ENCODE results near the gene SLIT3. TPM values are rescaled to one million over a fixed set of nuclear protein-coding genes. Genes with fewer than 3 reads are reported as not detected.
A peak's percentile ranks its signal among the peaks of the same experiment; 100 is the strongest.
"Not testable (repeated sequence)": the region's sequence is repeated elsewhere in the genome, so short reads cannot be mapped to it uniquely, and the experiment has no call there.

SLIT3 gene
- total RNA-seq, 4 donors from 2014 or later, result 28.4 to 77.2 (median 63.8) TPM

GRCh38 chr5:169147534-169147933 lies 153.4 kb downstream of the SLIT3 start:
- TF ChIP-seq, protein P1, sequence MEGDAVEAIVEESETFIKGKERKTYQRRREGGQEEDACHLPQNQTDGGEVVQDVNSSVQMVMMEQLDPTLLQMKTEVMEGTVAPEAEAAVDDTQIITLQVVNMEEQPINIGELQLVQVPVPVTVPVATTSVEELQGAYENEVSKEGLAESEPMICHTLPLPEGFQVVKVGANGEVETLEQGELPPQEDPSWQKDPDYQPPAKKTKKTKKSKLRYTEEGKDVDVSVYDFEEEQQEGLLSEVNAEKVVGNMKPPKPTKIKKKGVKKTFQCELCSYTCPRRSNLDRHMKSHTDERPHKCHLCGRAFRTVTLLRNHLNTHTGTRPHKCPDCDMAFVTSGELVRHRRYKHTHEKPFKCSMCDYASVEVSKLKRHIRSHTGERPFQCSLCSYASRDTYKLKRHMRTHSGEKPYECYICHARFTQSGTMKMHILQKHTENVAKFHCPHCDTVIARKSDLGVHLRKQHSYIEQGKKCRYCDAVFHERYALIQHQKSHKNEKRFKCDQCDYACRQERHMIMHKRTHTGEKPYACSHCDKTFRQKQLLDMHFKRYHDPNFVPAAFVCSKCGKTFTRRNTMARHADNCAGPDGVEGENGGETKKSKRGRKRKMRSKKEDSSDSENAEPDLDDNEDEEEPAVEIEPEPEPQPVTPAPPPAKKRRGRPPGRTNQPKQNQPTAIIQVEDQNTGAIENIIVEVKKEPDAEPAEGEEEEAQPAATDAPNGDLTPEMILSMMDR (IDR thresholded peaks at IDR 0.05), result no peak
- no peak for TF ChIP-seq POLR2A (IDR thresholded peaks at IDR 0.05)
- intact Hi-C loops (cut with DNase I), result no loop called here
- WGBS, 2 donors, result 82 to 88% methylated on average over 4 of the region's 4 CpGs
- H3K4me1 ChIP-seq, result peaks cover 5 to 7% of the 10 kb centered on the region in 2 donors
- H3K9me3 ChIP-seq, result no peaks in the 10 kb centered on the region
- H3K4me3 ChIP-seq (replicated peaks in 1 of 3), result no peak overlapping the region
- no peak overlapping the region for H3K27ac ChIP-seq
- DNase-seq, result no peak
- H3K27me3 ChIP-seq, result no peaks in the 10 kb centered on the region
- H3K36me3 ChIP-seq, result no peaks in the 10 kb centered on the region

GRCh38 chr5:169146158-169146557 lies 154.8 kb downstream of the SLIT3 start:
- H3K27me3 ChIP-seq, result no peaks in the 10 kb centered on the region
- no peak for DNase-seq
- TF ChIP-seq, protein P1 (IDR thresholded peaks at IDR 0.05), result no peak
- TF ChIP-seq POLR2A (IDR thresholded peaks at IDR 0.05), result no peak
- no peaks in the 10 kb centered on the region for H3K36me3 ChIP-seq
- intact Hi-C loops (cut with DNase I), result no loop called here
- peaks cover 15 to 18% of the 10 kb centered on the region in 2 donors for H3K4me1 ChIP-seq
- 86 to 90% methylated on average over 8 of the region's 8 CpGs for WGBS, 2 donors
- H3K4me3 ChIP-seq (replicated peaks in 1 of 3), result no peak overlapping the region
- H3K27ac ChIP-seq, result no peak overlapping the region
- H3K9me3 ChIP-seq, result no peaks in the 10 kb centered on the region

GRCh38 chr5:169142264-169142970 lies 158.5 kb downstream of the SLIT3 start:
- peak; percentile 92 to 96 for DNase-seq
- peak overlapping the region; percentile 42 to 74 (median 69) for H3K27ac ChIP-seq
- H3K4me1 ChIP-seq, result peaks cover 22 to 27% of the 10 kb centered on the region in 2 donors
- intact Hi-C loops (cut with DNase I), result no loop called here
- no peaks in the 10 kb centered on the region for H3K36me3 ChIP-seq
- TF ChIP-seq, protein P1 (IDR thresholded peaks at IDR 0.05), result no peak
- TF ChIP-seq POLR2A (IDR thresholded peaks at IDR 0.05), result no peak
- 18 to 33% methylated on average over 3 of the region's 3 CpGs for WGBS, 2 donors
- no peaks in the 10 kb centered on the region for H3K9me3 ChIP-seq
- H3K27me3 ChIP-seq, result no peaks in the 10 kb centered on the region
- no peak overlapping the region for H3K4me3 ChIP-seq (replicated peaks in 1 of 3)

- not testable (repeated sequence) for DNase-seq
Observed at GRCh38 chr5:169140215-169140614, 160.7 kb downstream of the SLIT3 start.

GRCh38 chr5:169139480-169140050 lies 161.4 kb downstream of the SLIT3 start:
- peaks cover 22 to 27% of the 10 kb centered on the region in 2 donors for H3K4me1 ChIP-seq
- peak; percentile 59 to 72 for DNase-seq
- no peaks in the 10 kb centered on the region for H3K27me3 ChIP-seq
- 34 to 50% methylated on average over 4 to 6 of the region's 6 CpGs for WGBS, 2 donors
- H3K27ac ChIP-seq, result peak overlapping the region in 2 of 3 donors; percentile 36 to 38
- H3K9me3 ChIP-seq, result no peaks in the 10 kb centered on the region
- H3K4me3 ChIP-seq (replicated peaks in 1 of 3), result no peak overlapping the region
- TF ChIP-seq POLR2A (IDR thresholded peaks at IDR 0.05), result no peak
- TF ChIP-seq, protein P1 (IDR thresholded peaks at IDR 0.05), result no peak
- no peaks in the 10 kb centered on the region for H3K36me3 ChIP-seq
- intact Hi-C loops (cut with DNase I), result no loop called here

More at GRCh38 chr5:169140215-169140614, 160.7 kb downstream of the SLIT3 start:
- WGBS, 2 donors, result 90 to 94% methylated on average over 9 of the region's 9 CpGs
- H3K27me3 ChIP-seq; H3K36me3 ChIP-seq; H3K4me3 ChIP-seq (replicated peaks in 1 of 3); H3K9me3 ChIP-seq; intact Hi-C loops (cut with DNase I): not testable (repeated sequence)
- H3K27ac ChIP-seq, result peak overlapping the region in 1 of 3 donors; percentile 69
- peaks cover 22 to 27% of the 10 kb centered on the region in 2 donors for H3K4me1 ChIP-seq
